Gastrocnemius medialis (tissue), 4 donors: ENCODE measurements around the gene KRT16.

ENCODE experiments used
- CTCF ChIP-seq, 5 experiments: fragments of 450-650 bp in 3 of 5; fragments of 200-600 bp in 2 of 5; sonication (generic) in 2 of 5; IDR thresholded peaks in 4 of 5; conservative IDR thresholded peaks in 1 of 5; 1 replicate in 4 of 5; 2 replicates in 1 of 5; pipeline ENCODE4 v1.5.1; 2016 to 2019; ENCODE audit warnings: antibody characterized with exemption in 5 of 5, mild to moderate bottlenecking in 3 of 5, moderate library complexity in 3 of 5
- POLR2A ChIP-seq, 2 donors: fragments of 450-650 bp; IDR thresholded peaks; one replicate each; pipeline ENCODE4 v1.6.1; 2017; ENCODE audit warnings: antibody characterized with exemption in 2 of 2, mild to moderate bottlenecking in 2 of 2, moderate library complexity in 2 of 2

GRCh38 chr17:41660221-41660711 is 47.7 kb upstream of the KRT16 start:
- no peak for TF ChIP-seq CTCF (IDR thresholded peaks at IDR 0.05 in 4 of 5, conservative IDR thresholded peaks at IDR 0.05 in 1 of 5)
- no peak for TF ChIP-seq POLR2A (IDR thresholded peaks at IDR 0.05)
